HEK293T (cell line): ENCODE data around the gene AIRE.

Source experiments
- CTCF ChIA-PET: fragments of 350-600 bp; formaldehyde crosslinking; extraction: SDS; loops from one replicate; lab custom pipeline; 2021; ENCODE audit warnings: antibody characterized with exemption, inconsistent platforms; lab: Yijun Ruan, JAX
- POLR2A ChIA-PET: fragments of 350-600 bp; formaldehyde crosslinking; extraction: SDS; loops from one replicate; lab custom pipeline; 2020; ENCODE audit warnings: antibody characterized with exemption, inconsistent platforms; lab: Yijun Ruan, JAX
- DNase-seq: peaks from one replicate; pipeline ENCODE4 v3.0.0; 2012; ENCODE audit warnings: mixed read lengths; ENCODE audit errors: extremely low spot score
- ARNT ChIP-seq: fragments of 450-650 bp; IDR thresholded peaks from 2 replicates; pipeline ENCODE4 v1.6.1; 2017; ENCODE audit warnings: mild to moderate bottlenecking
- BHLHE40 ChIP-seq: fragments of 450-650 bp; IDR thresholded peaks from 2 replicates; pipeline ENCODE4 v1.6.1; 2016; ENCODE audit warnings: mild to moderate bottlenecking, moderate library complexity, borderline replicate concordance
- CTBP1 ChIP-seq: fragments of 450-650 bp; IDR thresholded peaks from 2 replicates; pipeline ENCODE4 v1.6.1; 2016; ENCODE audit warnings: borderline replicate concordance
- ELF4 ChIP-seq: fragments of 450-650 bp; IDR thresholded peaks from 2 replicates; pipeline ENCODE4 v1.6.1; 2017; ENCODE audit warnings: antibody characterized with exemption
- FOXA1 ChIP-seq: fragments of 450-650 bp; IDR thresholded peaks from 2 replicates; pipeline ENCODE4 v1.6.1; 2016; ENCODE audit warnings: mild to moderate bottlenecking
- FOXK2 ChIP-seq: fragments of 450-650 bp; IDR thresholded peaks from 2 replicates; pipeline ENCODE4 v1.6.1; 2016; ENCODE audit warnings: mild to moderate bottlenecking
- FOXM1 ChIP-seq: fragments of 450-650 bp; IDR thresholded peaks from 2 replicates; pipeline ENCODE4 v1.6.1; 2017; ENCODE audit warnings: mild to moderate bottlenecking, borderline replicate concordance
- HDGF ChIP-seq: fragments of 450-650 bp; IDR thresholded peaks from 2 replicates; pipeline ENCODE4 v1.6.1; 2017; ENCODE audit warnings: antibody characterized with exemption, borderline replicate concordance
- L3MBTL2 ChIP-seq: fragments of 450-650 bp; conservative IDR thresholded peaks from 2 replicates; pipeline ENCODE4 v1.6.1; 2016; ENCODE audit warnings: mild to moderate bottlenecking
- LEF1 ChIP-seq: fragments of 450-650 bp; IDR thresholded peaks from 2 replicates; pipeline ENCODE4 v1.6.1; 2017; ENCODE audit warnings: mild to moderate bottlenecking, borderline replicate concordance
- NFRKB ChIP-seq: fragments of 450-650 bp; IDR thresholded peaks from 2 replicates; pipeline ENCODE4 v1.6.1; 2016; ENCODE audit warnings: mild to moderate bottlenecking, moderate library complexity
- SP1 ChIP-seq: fragments of 450-650 bp; IDR thresholded peaks from 2 replicates; pipeline ENCODE4 v1.6.1; 2017
- SUZ12 ChIP-seq: fragments of 450-650 bp; IDR thresholded peaks from 2 replicates; pipeline ENCODE4 v1.6.1; 2016; ENCODE audit warnings: mild to moderate bottlenecking
- TARDBP ChIP-seq: fragments of 450-650 bp; IDR thresholded peaks from 2 replicates; pipeline ENCODE4 v1.6.1; 2016
- ZNF384 ChIP-seq: fragments of 450-650 bp; IDR thresholded peaks from 2 replicates; pipeline ENCODE4 v1.6.1; 2016
- TF ChIP-seq, protein P1 (sequence below): fragments of 450-650 bp; IDR thresholded peaks from 2 replicates; pipeline ENCODE4 v1.6.1; 2016

Gene AIRE

GRCh38 chr21:44315691-44316203, 30.1 kb downstream of the AIRE start:
- CTCF ChIA-PET, result no interaction called here
- no peak for DNase-seq
- TF ChIP-seq, protein P1, sequence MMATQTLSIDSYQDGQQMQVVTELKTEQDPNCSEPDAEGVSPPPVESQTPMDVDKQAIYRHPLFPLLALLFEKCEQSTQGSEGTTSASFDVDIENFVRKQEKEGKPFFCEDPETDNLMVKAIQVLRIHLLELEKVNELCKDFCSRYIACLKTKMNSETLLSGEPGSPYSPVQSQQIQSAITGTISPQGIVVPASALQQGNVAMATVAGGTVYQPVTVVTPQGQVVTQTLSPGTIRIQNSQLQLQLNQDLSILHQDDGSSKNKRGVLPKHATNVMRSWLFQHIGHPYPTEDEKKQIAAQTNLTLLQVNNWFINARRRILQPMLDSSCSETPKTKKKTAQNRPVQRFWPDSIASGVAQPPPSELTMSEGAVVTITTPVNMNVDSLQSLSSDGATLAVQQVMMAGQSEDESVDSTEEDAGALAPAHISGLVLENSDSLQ, result no peak
- TF ChIP-seq CTBP1 (no peak), BHLHE40 (no peak), LEF1 (no peak)
- POLR2A ChIA-PET, result interaction anchor here (1.4 kb wide), 1 partner anchor 16 kb away, joined by 3 read pairs; the partner anchor contains the start of gene PFKL

DNA sequence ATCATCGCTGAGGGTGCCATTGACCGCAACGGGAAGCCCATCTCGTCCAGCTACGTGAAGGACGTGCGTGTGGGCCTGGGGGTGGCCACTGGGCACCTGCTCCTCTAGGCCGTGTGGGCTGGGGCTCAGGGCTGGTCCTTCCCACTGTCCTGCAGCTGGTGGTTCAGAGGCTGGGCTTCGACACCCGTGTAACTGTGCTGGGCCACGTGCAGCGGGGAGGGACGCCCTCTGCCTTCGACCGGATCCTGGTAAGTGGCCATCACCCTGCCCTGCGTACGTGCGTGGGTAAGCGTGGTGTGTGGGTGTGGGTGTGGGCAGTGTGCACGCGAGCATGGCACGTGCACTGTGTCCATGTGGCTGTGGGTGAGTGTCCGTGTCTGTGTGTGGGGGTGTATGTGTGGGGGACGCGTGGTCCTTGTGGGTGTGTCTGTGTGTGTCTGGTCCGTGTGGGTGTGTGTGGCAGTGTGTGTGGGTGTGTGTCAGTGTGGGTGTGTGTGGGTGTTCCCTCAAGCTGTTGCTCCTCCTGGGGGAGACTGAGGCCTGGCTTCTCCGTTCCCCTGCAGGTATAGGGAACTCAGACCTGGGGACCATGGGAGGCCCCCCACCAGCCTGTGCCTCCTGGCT, 30.7 kb downstream of the AIRE start:
- ChIA-PET CTCF (no interaction called here), POLR2A (no interaction called here)
- no peak for DNase-seq
- TF ChIP-seq NFRKB (no peak), SP1 (no peak), FOXA1 (no peak), FOXM1 (no peak), TARDBP (no peak), ARNT (no peak), HDGF (no peak), CTBP1 (no peak), LEF1 (no peak), L3MBTL2 (no peak), BHLHE40 (no peak), ELF4 (no peak), ZNF384 (no peak)
- TF ChIP-seq, protein P1, result no peak

DNA sequence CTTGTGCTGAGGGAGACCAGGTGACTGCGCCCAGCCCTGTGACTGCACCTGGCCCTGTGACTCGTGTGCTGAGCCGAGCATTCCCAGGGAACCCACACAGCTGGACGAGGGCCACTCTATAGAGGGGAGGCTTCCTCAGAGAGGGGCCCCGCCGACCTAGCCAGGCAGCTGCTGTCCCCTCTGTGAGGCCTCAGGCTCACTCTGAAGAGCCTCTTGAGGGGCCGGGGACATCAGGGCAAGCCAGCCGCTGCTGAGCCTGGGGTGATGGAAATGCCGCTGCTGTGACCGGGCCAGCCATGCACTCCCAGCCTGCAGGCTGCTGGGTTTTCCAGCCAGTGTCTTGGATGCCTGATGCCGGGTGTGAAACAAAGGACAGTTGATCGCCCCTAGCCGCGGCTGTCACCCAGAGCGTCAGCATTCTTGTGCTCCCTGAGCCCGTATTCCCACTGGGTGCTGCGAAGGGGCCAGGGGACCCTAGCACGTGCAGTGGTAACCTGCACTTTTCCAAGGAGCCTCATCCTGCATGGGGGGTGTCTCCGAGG, 31.6 kb downstream of the AIRE start:
- TF ChIP-seq BHLHE40 (no peak), ELF4 (no peak), HDGF (no peak), ZNF384 (no peak), ARNT (no peak), SP1 (no peak), SUZ12 (no peak), FOXK2 (no peak), FOXM1 (no peak), LEF1 (no peak), NFRKB (no peak), CTBP1 (no peak), FOXA1 (no peak), TARDBP (no peak), L3MBTL2 (no peak)
- TF ChIP-seq, protein P1, result no peak
- ChIA-PET CTCF (no interaction called here), POLR2A (no interaction called here)
- no peak for DNase-seq

DNA sequence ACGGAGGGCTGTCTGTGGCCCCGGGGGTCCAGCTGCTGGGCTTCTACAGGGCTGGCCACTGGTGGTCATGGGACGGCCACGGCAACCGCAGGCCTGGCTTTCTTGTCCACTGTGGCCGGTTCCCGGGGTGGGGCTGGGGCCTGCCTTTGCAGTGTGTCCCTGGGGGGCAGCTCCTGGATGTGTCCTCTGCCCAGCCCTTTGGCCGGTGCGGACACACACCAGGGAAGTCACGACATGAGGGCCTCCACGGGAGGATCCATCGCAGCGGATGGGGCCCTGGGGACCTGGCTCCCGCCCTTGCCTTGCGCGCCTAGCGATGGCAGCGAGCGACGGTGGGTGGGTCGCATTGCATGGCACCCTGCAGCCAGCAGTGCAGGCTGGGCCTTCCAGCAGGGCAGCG, 32.2 kb downstream of the AIRE start:
- CTCF ChIA-PET, result no interaction called here
- DNase-seq, result no peak
- TF ChIP-seq SUZ12 (no peak), ZNF384 (no peak), ARNT (no peak), NFRKB (no peak), HDGF (no peak), LEF1 (no peak), ELF4 (no peak), BHLHE40 (no peak), SP1 (no peak), CTBP1 (no peak), L3MBTL2 (no peak), FOXK2 (no peak), TARDBP (no peak), FOXM1 (no peak), FOXA1 (no peak)
- TF ChIP-seq, protein P1, result no peak
- POLR2A ChIA-PET, result interaction anchor here (1.1 kb wide), 1 partner anchor 21 kb away, joined by 3 read pairs; no protein-coding TSS in a partner anchor

- ChIA-PET POLR2A (interaction anchor here (1.1 kb wide), 1 partner anchor 20 kb away, joined by 3 read pairs; no protein-coding TSS in a partner anchor), CTCF (no interaction called here)
- DNase-seq, result no peak
- TF ChIP-seq ELF4, result no peak
- TF ChIP-seq CTBP1, result no peak
- TF ChIP-seq FOXM1, result no peak
- TF ChIP-seq SP1, result no peak
- no peak for TF ChIP-seq FOXK2
- no peak for TF ChIP-seq SUZ12
- TF ChIP-seq L3MBTL2, result no peak
- TF ChIP-seq LEF1, result no peak
- TF ChIP-seq HDGF, result no peak
- no peak for TF ChIP-seq FOXA1
- TF ChIP-seq ZNF384, result no peak
- TF ChIP-seq, protein P1, result no peak
- no peak for TF ChIP-seq NFRKB
- no peak for TF ChIP-seq TARDBP
- no peak for TF ChIP-seq BHLHE40
- TF ChIP-seq ARNT, result no peak
These were observed 33.0 kb downstream of the AIRE start for GRCh38 chr21:44318489-44319285.
